Measurements from ENCODE around the gene FNDC8. TPM values are rescaled to one million over a fixed set of nuclear protein-coding genes. Genes with fewer than 3 reads are reported as not detected.
A peak's percentile ranks its signal among the peaks of the same experiment; 100 is the strongest.

The FNDC8 gene
- total RNA-seq, 1 experiment from 2014 or later = not detected

DNA sequence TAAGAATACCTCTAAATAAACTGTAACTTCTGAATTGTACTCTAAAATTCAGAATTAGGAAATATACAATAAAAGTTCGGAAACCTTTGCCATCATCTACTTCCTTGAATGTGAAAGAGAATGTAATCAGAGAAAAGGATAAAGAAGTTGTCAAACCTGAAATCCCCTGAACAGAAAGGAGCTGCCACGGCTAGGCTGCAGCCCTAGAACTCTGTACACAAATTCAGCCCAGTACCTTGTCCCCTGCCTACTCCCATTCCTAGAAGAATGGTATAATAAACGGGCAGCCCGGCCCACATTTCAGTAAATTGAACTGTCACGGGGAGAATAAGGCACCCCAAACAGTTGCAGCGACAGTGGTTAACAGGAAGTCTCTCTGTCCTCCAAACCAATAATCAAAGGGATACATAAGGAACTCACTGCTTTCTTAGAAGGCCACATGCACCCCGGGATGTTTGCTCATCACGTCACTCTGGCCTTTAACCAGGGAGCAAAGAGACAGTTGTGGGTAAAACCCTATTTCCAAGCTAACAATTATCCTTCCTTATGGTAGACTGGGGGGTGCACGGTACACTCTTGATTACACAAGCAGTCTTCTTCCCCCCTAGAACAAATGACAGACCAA, 33.6 kb upstream of the FNDC8 start:
- no peak for ATAC-seq
- BruUV-seq (replicated peaks) = no TSS peak
- TF ChIP-seq, protein P1, sequence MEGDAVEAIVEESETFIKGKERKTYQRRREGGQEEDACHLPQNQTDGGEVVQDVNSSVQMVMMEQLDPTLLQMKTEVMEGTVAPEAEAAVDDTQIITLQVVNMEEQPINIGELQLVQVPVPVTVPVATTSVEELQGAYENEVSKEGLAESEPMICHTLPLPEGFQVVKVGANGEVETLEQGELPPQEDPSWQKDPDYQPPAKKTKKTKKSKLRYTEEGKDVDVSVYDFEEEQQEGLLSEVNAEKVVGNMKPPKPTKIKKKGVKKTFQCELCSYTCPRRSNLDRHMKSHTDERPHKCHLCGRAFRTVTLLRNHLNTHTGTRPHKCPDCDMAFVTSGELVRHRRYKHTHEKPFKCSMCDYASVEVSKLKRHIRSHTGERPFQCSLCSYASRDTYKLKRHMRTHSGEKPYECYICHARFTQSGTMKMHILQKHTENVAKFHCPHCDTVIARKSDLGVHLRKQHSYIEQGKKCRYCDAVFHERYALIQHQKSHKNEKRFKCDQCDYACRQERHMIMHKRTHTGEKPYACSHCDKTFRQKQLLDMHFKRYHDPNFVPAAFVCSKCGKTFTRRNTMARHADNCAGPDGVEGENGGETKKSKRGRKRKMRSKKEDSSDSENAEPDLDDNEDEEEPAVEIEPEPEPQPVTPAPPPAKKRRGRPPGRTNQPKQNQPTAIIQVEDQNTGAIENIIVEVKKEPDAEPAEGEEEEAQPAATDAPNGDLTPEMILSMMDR (conservative IDR thresholded peaks at IDR 0.05; ENCODE audit: low read depth, low read length) = no peak
- TF ChIP-seq EZH2phosphoT487 (IDR thresholded peaks at IDR 0.05; ENCODE audit: borderline replicate concordance, low read length) (no peak), EZH2 (IDR thresholded peaks at IDR 0.05; ENCODE audit: low read length, unreplicated experiment) (no peak)

DNA sequence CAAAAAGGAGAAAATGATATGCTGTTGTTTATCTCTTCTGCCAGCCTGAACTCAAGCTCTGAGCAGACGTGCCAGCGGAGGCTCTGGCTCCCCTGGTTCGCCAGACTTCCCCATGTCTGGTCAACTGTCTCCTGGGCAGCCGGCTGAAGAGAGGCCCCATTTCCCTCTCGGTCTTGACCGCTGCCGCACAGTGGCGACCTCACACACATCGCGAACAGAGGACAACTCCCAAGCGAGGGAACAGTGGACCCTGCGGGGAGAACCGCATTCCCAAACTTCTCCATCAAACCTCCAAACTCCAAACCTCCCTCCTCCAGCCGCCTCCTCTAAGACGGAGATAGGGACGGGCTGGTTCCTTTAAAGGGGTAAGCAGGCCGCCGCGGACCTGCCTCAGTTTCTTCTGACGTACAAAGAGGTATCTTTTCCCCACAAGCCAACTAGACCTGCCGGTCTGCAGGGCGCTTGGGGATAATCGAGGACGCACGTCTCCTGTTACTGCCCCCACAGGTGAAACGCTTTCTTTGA, 33.0 kb upstream of the FNDC8 start:
- Histone ChIP-seq H3K36me3 (ENCODE audit: low read depth, low read length) (no peaks in the 10 kb centered on the region), H3K9ac (ENCODE audit: low read length) (peak overlapping the region; percentile 100), H3K4me2 (ENCODE audit: low read length) (peak overlapping the region; percentile 96), H2AFZ (ENCODE audit: low read length) (0 out of 2 replicates have a peak overlapping the region, but pooled peaks have one; percentile 0), H3K4me1 (ENCODE audit: insufficient read depth, low read length) (peaks cover 47% of the 10 kb centered on the region), H3F3A (ENCODE audit: low read length, unreplicated experiment) (peaks cover 6% of the 10 kb centered on the region), H3K79me2 (ENCODE audit: low read length) (peaks cover 47% of the 10 kb centered on the region), H4K20me1 (ENCODE audit: low read length) (no peaks in the 10 kb centered on the region), H3K9me2 (replicated peaks; ENCODE audit: low read length) (no peaks in the 10 kb centered on the region), H3K27me3 (ENCODE audit: low read length) (no peaks in the 10 kb centered on the region), H3K4me3 (ENCODE audit: low read length) (peak overlapping the region; percentile 88), H3K27ac (ENCODE audit: low read length) (peak overlapping the region; percentile 99), H3K9me3 (ENCODE audit: low read length) (no peaks in the 10 kb centered on the region)
- TF ChIP-seq EZH2phosphoT487 (IDR thresholded peaks at IDR 0.05; ENCODE audit: borderline replicate concordance, low read length) (no peak), EZH2 (IDR thresholded peaks at IDR 0.05; ENCODE audit: low read length, unreplicated experiment) (no peak)
- TF ChIP-seq, protein P1 (conservative IDR thresholded peaks at IDR 0.05; ENCODE audit: low read depth, low read length) = 0 out of 2 replicates have a peak, but pooled peaks have one; percentile 14
- TSS peak; percentile 52 for BruUV-seq (replicated peaks)
- POLR2A ChIA-PET (ENCODE audit: unreplicated experiment) = interaction anchor here (0.6 kb wide), 1 partner anchor 21 kb away, joined by 3 read pairs; no protein-coding TSS in a partner anchor
- CTCF ChIA-PET = no interaction called here
- ATAC-seq = peak; percentile 21
- intact Hi-C loops (cut with micrococcal nuclease) = loop anchor here (5.0 kb wide), 1 partner anchor 66 kb away; no protein-coding TSS in a partner anchor
- no peak for DNase-seq

More for the DNA sequence above, 33.6 kb upstream of the FNDC8 start:
- POLR2A ChIA-PET (ENCODE audit: unreplicated experiment) = interaction anchor here (0.6 kb wide), 1 partner anchor 20 kb away, joined by 3 read pairs; no protein-coding TSS in a partner anchor
- H3K9me2 ChIP-seq (replicated peaks; ENCODE audit: low read length) = no peaks in the 10 kb centered on the region
- peak overlapping the region; percentile 100 for H3K9ac ChIP-seq (ENCODE audit: low read length)
- peak overlapping the region; percentile 99 for H3K27ac ChIP-seq (ENCODE audit: low read length)
- H3F3A ChIP-seq (ENCODE audit: low read length, unreplicated experiment) = peaks cover 12% of the 10 kb centered on the region
- no peaks in the 10 kb centered on the region for H4K20me1 ChIP-seq (ENCODE audit: low read length)
- intact Hi-C loops (cut with micrococcal nuclease) = loop anchor here (5.0 kb wide), 1 partner anchor 66 kb away; no protein-coding TSS in a partner anchor
- no peaks in the 10 kb centered on the region for H3K36me3 ChIP-seq (ENCODE audit: low read depth, low read length)
- no peaks in the 10 kb centered on the region for H3K9me3 ChIP-seq (ENCODE audit: low read length)
- H3K27me3 ChIP-seq (ENCODE audit: low read length) = no peaks in the 10 kb centered on the region
- peak overlapping the region; percentile 88 for H3K4me3 ChIP-seq (ENCODE audit: low read length)
- H3K79me2 ChIP-seq (ENCODE audit: low read length) = peaks cover 53% of the 10 kb centered on the region
- H2AFZ ChIP-seq (ENCODE audit: low read length) = no peak overlapping the region
- H3K4me2 ChIP-seq (ENCODE audit: low read length) = peak overlapping the region; percentile 96
- DNase-seq = peak; percentile 47
- CTCF ChIA-PET = no interaction called here
- peaks cover 53% of the 10 kb centered on the region for H3K4me1 ChIP-seq (ENCODE audit: insufficient read depth, low read length)

All from PC-3 (cell line).